H9 (cell line): ENCODE results near the gene CGB8. TPM values are rescaled to one million over a fixed set of nuclear protein-coding genes. Genes with fewer than 3 reads are reported as not detected.
"Not testable (repeated sequence)": the region's sequence is repeated elsewhere in the genome, so short reads cannot be mapped to it uniquely, and the experiment has no call there.

Experiments
- DNase-seq: peaks from one replicate; pipeline ENCODE4 v3.0.0-alpha.2; 2017
- H2AFZ ChIP-seq: one replicate; pipeline ENCODE4 v1.6.1; 2013; ENCODE audit warnings: mild to moderate bottlenecking, low read length, control low read depth, moderate library complexity
- H2AK5ac ChIP-seq: 2 replicates; pipeline ENCODE4 v1.6.1; 2013; ENCODE audit warnings: low read length, control low read depth, mixed read lengths; ENCODE audit not compliant: insufficient read length
- H2BK120ac ChIP-seq: one replicate; pipeline ENCODE4 v1.6.1; 2013; ENCODE audit warnings: low read depth, mild to moderate bottlenecking, low read length, control low read depth, inconsistent platforms; ENCODE audit not compliant: poor library complexity, severe bottlenecking
- H2BK12ac ChIP-seq: 2 replicates; pipeline ENCODE4 v1.6.1; 2013; ENCODE audit warnings: low read length, control low read depth, mixed read lengths, low read depth; ENCODE audit not compliant: insufficient read length
- H2BK15ac ChIP-seq: 2 replicates; pipeline ENCODE4 v1.6.1; 2013; ENCODE audit warnings: low read depth, low read length, control low read depth
- H2BK20ac ChIP-seq: one replicate; pipeline ENCODE4 v1.6.1; 2013; ENCODE audit warnings: low read depth, mild to moderate bottlenecking, low read length, control low read depth, inconsistent platforms; ENCODE audit not compliant: poor library complexity, severe bottlenecking
- H2BK5ac ChIP-seq: 2 replicates; pipeline ENCODE4 v1.6.1; 2013; ENCODE audit warnings: low read length, control low read depth, mixed read lengths; ENCODE audit not compliant: insufficient read length
- H3K14ac ChIP-seq: 2 replicates; pipeline ENCODE4 v1.6.1; 2013; ENCODE audit warnings: low read length, control low read depth; ENCODE audit not compliant: insufficient read depth
- H3K18ac ChIP-seq: 2 replicates; pipeline ENCODE4 v1.6.1; 2013; ENCODE audit warnings: low read depth, mild to moderate bottlenecking, mixed read lengths, low read length, control low read depth; ENCODE audit not compliant: insufficient read length
- H3K23ac ChIP-seq: 2 replicates; pipeline ENCODE4 v1.6.1; 2013; ENCODE audit warnings: low read length, control low read depth, mixed read lengths, low read depth; ENCODE audit not compliant: insufficient read length
- H3K23me2 ChIP-seq: 2 replicates; pipeline ENCODE4 v1.6.1; 2013; ENCODE audit warnings: low read depth, mild to moderate bottlenecking, mixed read lengths, low read length, control low read depth; ENCODE audit not compliant: insufficient read length, poor library complexity, severe bottlenecking
- H3K27ac ChIP-seq: 2 replicates; pipeline ENCODE4 v1.5.1; 2013; ENCODE audit warnings: low read length, control low read depth, mixed read lengths, low read depth; ENCODE audit not compliant: insufficient read length
- H3K27me3 ChIP-seq: 2 replicates; pipeline ENCODE4 v1.6.1; 2013; ENCODE audit warnings: low read length, control low read depth, inconsistent platforms; ENCODE audit not compliant: insufficient read depth
- H3K4ac ChIP-seq: 2 replicates; pipeline ENCODE4 v1.6.1; 2013; ENCODE audit warnings: low read depth, mild to moderate bottlenecking, control low read depth, inconsistent platforms, low read length, moderate library complexity
- H3K4me1 ChIP-seq: 2 replicates; pipeline ENCODE4 v1.6.1; 2013; ENCODE audit warnings: low read length, control low read depth, inconsistent platforms; ENCODE audit not compliant: insufficient read depth
- H3K4me2 ChIP-seq: 2 replicates; pipeline ENCODE4 v1.6.1; 2013; ENCODE audit warnings: low read length, control low read depth, mixed read lengths; ENCODE audit not compliant: insufficient read length, insufficient read depth
- H3K56ac ChIP-seq: 2 replicates; pipeline ENCODE4 v1.6.1; 2013; ENCODE audit warnings: low read depth, mild to moderate bottlenecking, mixed read lengths, low read length, control low read depth; ENCODE audit not compliant: insufficient read length
- H3K79me1 ChIP-seq: 2 replicates; pipeline ENCODE4 v1.6.1; 2013; ENCODE audit warnings: low read depth, mild to moderate bottlenecking, moderate library complexity, low read length, control low read depth, inconsistent platforms; ENCODE audit not compliant: insufficient read depth, poor library complexity, severe bottlenecking
- H3K79me2 ChIP-seq: 2 replicates; pipeline ENCODE4 v1.6.1; 2013; ENCODE audit warnings: low read length, control low read depth, inconsistent platforms; ENCODE audit not compliant: insufficient read depth
- H3K9ac ChIP-seq: 2 replicates; pipeline ENCODE4 v1.6.1; 2013; ENCODE audit warnings: low read length, control low read depth, mixed read lengths; ENCODE audit not compliant: insufficient read length; ENCODE audit errors: extremely low read depth
- H3K9me3 ChIP-seq: one replicate; pipeline ENCODE4 v1.6.1; 2013; ENCODE audit warnings: low read depth, low read length, inconsistent platforms; ENCODE audit not compliant: control insufficient read depth
- H3T11ph ChIP-seq: one replicate; pipeline ENCODE4 v1.6.1; 2013; ENCODE audit warnings: mild to moderate bottlenecking, low read length, control low read depth, inconsistent platforms
- H4K20me1 ChIP-seq: one replicate; pipeline ENCODE4 v1.6.1; 2013; ENCODE audit not compliant: control insufficient read depth, insufficient read length, insufficient read depth
- H4K5ac ChIP-seq: 2 replicates; pipeline ENCODE4 v1.6.1; 2013; ENCODE audit warnings: low read depth, mild to moderate bottlenecking, mixed read lengths, low read length, control low read depth; ENCODE audit not compliant: insufficient read length
- H4K8ac ChIP-seq: replicated peaks from 2 replicates; pipeline ENCODE4 v1.6.1; 2013; ENCODE audit warnings: low read length, control low read depth, mixed read lengths, low read depth; ENCODE audit not compliant: insufficient read length
- H4K91ac ChIP-seq: 2 replicates; pipeline ENCODE4 v1.6.1; 2013; ENCODE audit warnings: low read depth, mild to moderate bottlenecking, moderate library complexity, mixed read lengths, low read length, control low read depth; ENCODE audit not compliant: insufficient read length
- H3K27ac Mint-ChIP-seq, 3 experiments: 2 replicates in 2 of 3; 3 replicates in 1 of 3; pipeline ENCODE4 v1.8.0; 2020 to 2021; ENCODE audit warnings: mixed read lengths in 3 of 3, mild to moderate bottlenecking in 1 of 3, moderate library complexity in 1 of 3
- H3K27me3 Mint-ChIP-seq: 2 replicates; pipeline ENCODE4 v1.8.0; 2021; ENCODE audit warnings: low read depth, mild to moderate bottlenecking, moderate library complexity, mixed read lengths
- H3K36me3 Mint-ChIP-seq, 3 experiments: 2 replicates in 2 of 3; 3 replicates in 1 of 3; pipeline ENCODE4 v1.8.0; 2020 to 2021; ENCODE audit warnings: low read depth in 3 of 3, mixed read lengths in 3 of 3; ENCODE audit not compliant: insufficient read depth in 1 of 3
- H3K4me1 Mint-ChIP-seq, 2 experiments: 2 replicates each; pipeline ENCODE4 v1.8.0; 2020; ENCODE audit warnings: mixed read lengths in 2 of 2
- H3K4me3 Mint-ChIP-seq, 2 experiments: 2 replicates in 1 of 2; 3 replicates in 1 of 2; pipeline ENCODE4 v1.8.0; 2020 to 2021; ENCODE audit warnings: mild to moderate bottlenecking in 2 of 2, mixed read lengths in 2 of 2, moderate library complexity in 1 of 2
- H3K9me3 Mint-ChIP-seq, 2 experiments: 2 replicates in 1 of 2; 3 replicates in 1 of 2; pipeline ENCODE4 v1.8.0; 2020; ENCODE audit warnings: mild to moderate bottlenecking in 2 of 2, mixed read lengths in 2 of 2, moderate library complexity in 1 of 2
- WGBS: extraction: QIAGEN DNeasy Blood & Tissue Kit; methylation state at CpG from one replicate; pipeline ENCODE4 v1.1.7; 2013; ENCODE audit warnings: missing lambda C conversion rate, low lambda C conversion rate, mixed read lengths; ENCODE audit not compliant: insufficient read length; ENCODE audit errors: extremely low coverage; 5-methylcytosine and 5-hydroxymethylcytosine counted together
- total RNA-seq: library from RNA; stranded (reverse); gene quantifications from 2 replicates; pipeline ENCODE4 v1.2.1, GENCODE V29; 2021

Gene CGB8
- total RNA-seq, 1 experiment from 2014 or later = not detected

- H3K27me3 Mint-ChIP-seq = peaks cover 25% of the 10 kb centered on the region
- WGBS = no CpG with 5 or more reads among the region's 4 CpGs
- H3K36me3 Mint-ChIP-seq, H2BK12ac ChIP-seq, H3K4me1 ChIP-seq, H3K4me1 Mint-ChIP-seq, DNase-seq, H3K4ac ChIP-seq, H3K4me3 Mint-ChIP-seq, H3K27ac ChIP-seq, H3K79me2 ChIP-seq, H4K91ac ChIP-seq, H3K18ac ChIP-seq, H2AFZ ChIP-seq, H3K56ac ChIP-seq, H3K9me3 Mint-ChIP-seq, H3K27ac Mint-ChIP-seq, H4K5ac ChIP-seq, H3K23ac ChIP-seq, H2BK5ac ChIP-seq, H4K20me1 ChIP-seq, H3K27me3 ChIP-seq, H4K8ac ChIP-seq, H3K14ac ChIP-seq, H2BK15ac ChIP-seq, H2AK5ac ChIP-seq, H3K9ac ChIP-seq, H3T11ph ChIP-seq, H3K4me2 ChIP-seq, H3K9me3 ChIP-seq, H3K79me1 ChIP-seq, H3K23me2 ChIP-seq, H2BK120ac ChIP-seq, H2BK20ac ChIP-seq: not testable (repeated sequence)
These were observed 6.2 kb downstream of the CGB8 start for GRCh38 chr19:49042666-49043065.
